HFF-Myc (cell line): ENCODE results near the gene SCUBE1.

Source experiments
- DNase-seq: peaks from one replicate; pipeline ENCODE4 v3.0.0-alpha.2; 2011; ENCODE audit warnings: low read depth; ENCODE audit errors: extremely low read depth
- H3K4me3 ChIP-seq: replicated peaks from 2 replicates; pipeline ENCODE4 v1.5.1; 2011; ENCODE audit warnings: low read depth, mild to moderate bottlenecking, control low read depth, low read length
- CTCF ChIP-seq: IDR thresholded peaks from 2 replicates; pipeline ENCODE4 v1.5.1; 2012; ENCODE audit warnings: mild to moderate bottlenecking, low read depth, low read length, control low read depth; ENCODE audit errors: missing control alignments

SCUBE1 gene

DNA sequence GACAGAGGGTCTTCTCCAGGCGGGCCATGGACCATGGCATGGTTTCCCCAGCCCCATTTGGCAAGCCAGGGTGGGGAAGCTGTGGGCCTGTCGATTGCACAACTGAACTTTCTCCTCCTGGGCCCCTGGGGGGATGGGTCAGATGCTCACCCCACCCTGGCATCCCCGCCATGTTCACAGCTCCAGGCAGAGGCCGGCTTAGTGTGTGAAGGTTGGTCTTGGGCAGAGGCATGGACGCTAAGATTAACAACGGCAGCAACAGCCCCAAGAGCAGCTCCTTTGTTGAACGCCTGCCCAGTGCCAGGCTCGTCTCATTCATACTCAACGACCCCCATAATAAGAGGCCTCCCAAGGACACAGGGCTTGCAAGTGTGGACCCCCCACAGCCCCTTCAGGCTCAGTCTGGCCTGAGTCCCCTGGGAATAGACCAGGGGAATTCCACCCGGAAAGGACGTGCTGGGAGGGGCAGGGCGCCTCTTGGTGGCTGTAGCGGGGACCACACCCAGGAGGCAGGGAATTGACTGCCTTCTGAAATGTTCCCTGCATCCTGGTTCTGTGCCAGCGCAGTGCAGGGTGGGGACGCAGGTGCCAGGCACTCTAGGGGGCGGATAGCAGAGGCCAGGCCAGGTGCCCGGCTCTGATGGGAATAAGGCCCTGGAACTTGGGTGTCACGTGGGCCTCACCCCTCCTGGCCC lies 183.5 kb downstream of the SCUBE1 start:
- peak; percentile 30 for TF ChIP-seq CTCF
- DNase-seq = no peak
- no peak overlapping the region for H3K4me3 ChIP-seq

GRCh38 chr22:43158778-43159483 lies 184.2 kb downstream of the SCUBE1 start:
- H3K4me3 ChIP-seq = no peak overlapping the region
- no peak for DNase-seq
- no peak for TF ChIP-seq CTCF

- DNase-seq = no peak
- no peak for TF ChIP-seq CTCF
- no peak overlapping the region for H3K4me3 ChIP-seq
Measured at GRCh38 chr22:43157874-43158546, 185.2 kb downstream of the SCUBE1 start.

DNA sequence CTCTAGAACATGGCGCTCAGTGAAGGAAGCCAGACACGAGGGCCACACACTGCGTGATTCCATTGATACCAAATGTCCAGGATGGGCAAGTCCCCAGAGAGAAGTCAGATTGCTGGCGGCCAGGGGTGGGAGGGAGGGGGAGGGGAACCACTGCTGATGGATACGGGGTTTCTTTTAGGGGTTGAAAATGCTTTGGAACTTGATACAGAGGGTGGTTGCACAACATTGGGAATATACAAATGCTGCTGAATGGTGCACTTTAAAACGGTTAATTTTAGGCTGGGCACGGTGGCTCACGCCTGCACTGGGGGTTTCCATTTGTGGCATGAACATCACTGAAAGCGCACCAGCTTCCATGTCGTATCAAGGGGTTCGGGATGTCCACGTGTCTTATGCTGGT lies 186.8 kb downstream of the SCUBE1 start:
- H3K4me3 ChIP-seq = no peak overlapping the region
- TF ChIP-seq CTCF = no peak
- no peak for DNase-seq

- DNase-seq = peak; percentile 30
- no peak for TF ChIP-seq CTCF
- H3K4me3 ChIP-seq = no peak overlapping the region
Measured at GRCh38 chr22:43155789-43156188, 187.4 kb downstream of the SCUBE1 start.

GRCh38 chr22:43154887-43155536 lies 188.2 kb downstream of the SCUBE1 start:
- H3K4me3 ChIP-seq = no peak overlapping the region
- no peak for TF ChIP-seq CTCF
- DNase-seq = no peak
